Effector memory CD8-positive, alpha-beta T cell (primary cell): Measurements from ENCODE around the gene DMRTB1.

Source experiments
- ATAC-seq: fragments of 150-1000 bp; cut with Tn5 transposase; replicated peaks from 2 replicates; pipeline ENCODE4 v1.10.0; 2021; ENCODE audit warnings: mild to moderate bottlenecking, moderate library complexity
- DNase-seq, 3 experiments: peaks; one replicate each; pipeline ENCODE4 v3.0.0; 2021
- H3K27ac Mint-ChIP-seq, 2 donors: one replicate each; pipeline ENCODE4 v1.8.0; 2022; ENCODE audit warnings: mild to moderate bottlenecking in 2 of 2, mixed read lengths in 2 of 2, moderate library complexity in 2 of 2
- H3K27me3 Mint-ChIP-seq, 2 donors: one replicate each; pipeline ENCODE4 v1.8.0; 2022; ENCODE audit warnings: mixed read lengths in 2 of 2
- H3K36me3 Mint-ChIP-seq: one replicate; pipeline ENCODE4 v1.8.0; 2022; ENCODE audit warnings: mild to moderate bottlenecking, moderate library complexity, mixed read lengths; ENCODE audit not compliant: insufficient read depth
- H3K4me1 Mint-ChIP-seq, 2 donors: one replicate each; pipeline ENCODE4 v1.8.0; 2022; ENCODE audit warnings: low read depth in 2 of 2, mixed read lengths in 2 of 2
- H3K4me3 Mint-ChIP-seq, 2 donors: one replicate each; pipeline ENCODE4 v1.8.0; 2022; ENCODE audit warnings: mild to moderate bottlenecking in 2 of 2, mixed read lengths in 2 of 2, moderate library complexity in 2 of 2
- H3K9me3 Mint-ChIP-seq, 2 donors: one replicate each; pipeline ENCODE4 v1.8.0; 2022; ENCODE audit warnings: mixed read lengths in 2 of 2

Gene DMRTB1

DNA sequence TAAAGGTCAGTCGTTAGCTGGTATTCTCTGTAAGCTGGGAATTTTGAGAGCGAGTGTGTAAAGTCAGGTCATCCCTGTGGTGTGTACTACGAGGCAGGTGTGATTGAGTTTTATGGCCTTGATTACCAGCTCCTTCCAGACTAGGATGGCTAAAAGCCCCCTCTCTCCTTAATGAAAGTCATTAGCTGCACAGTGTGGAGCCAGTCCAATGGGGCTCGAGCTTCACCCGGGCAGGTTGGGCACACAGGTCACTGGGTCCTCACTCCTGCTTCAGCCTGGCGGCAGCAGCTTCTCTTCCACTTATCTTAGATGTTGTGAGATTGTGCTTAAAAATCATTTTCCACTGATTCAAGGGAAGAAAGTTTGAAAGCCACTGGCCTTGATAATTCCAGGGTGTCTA lies 3.0 kb downstream of the DMRTB1 start:
- DNase-seq (no peak), ATAC-seq (no peak)
- H3K4me1 Mint-ChIP-seq, result peaks cover 4 to 10% of the 10 kb centered on the region in 2 donors
- no peak overlapping the region for H3K4me3 Mint-ChIP-seq
- no peaks in the 10 kb centered on the region for H3K27me3 Mint-ChIP-seq
- H3K27ac Mint-ChIP-seq, result no peak overlapping the region
- H3K36me3 Mint-ChIP-seq, result no peaks in the 10 kb centered on the region
- H3K9me3 Mint-ChIP-seq, result no peaks in the 10 kb centered on the region

- peaks cover 6 to 10% of the 10 kb centered on the region in 2 donors for H3K4me1 Mint-ChIP-seq
- DNase-seq (no peak), ATAC-seq (no peak)
- no peaks in the 10 kb centered on the region for H3K36me3 Mint-ChIP-seq
- H3K27ac Mint-ChIP-seq, result peak overlapping the region in 1 of 2 donors; percentile 28
- H3K27me3 Mint-ChIP-seq, result no peaks in the 10 kb centered on the region
- no peaks in the 10 kb centered on the region for H3K9me3 Mint-ChIP-seq
- H3K4me3 Mint-ChIP-seq, result no peak overlapping the region
Observed at GRCh38 chr1:53462769-53463501, 3.7 kb downstream of the DMRTB1 start.

- Mint-ChIP-seq H3K4me1 (peaks cover 6 to 10% of the 10 kb centered on the region in 2 donors), H3K27me3 (no peaks in the 10 kb centered on the region), H3K9me3 (no peaks in the 10 kb centered on the region), H3K27ac (no peak overlapping the region), H3K4me3 (no peak overlapping the region), H3K36me3 (no peaks in the 10 kb centered on the region)
- ATAC-seq, result no peak
- no peak for DNase-seq
Observed at GRCh38 chr1:53463961-53464899, 5.0 kb downstream of the DMRTB1 start.

DNA sequence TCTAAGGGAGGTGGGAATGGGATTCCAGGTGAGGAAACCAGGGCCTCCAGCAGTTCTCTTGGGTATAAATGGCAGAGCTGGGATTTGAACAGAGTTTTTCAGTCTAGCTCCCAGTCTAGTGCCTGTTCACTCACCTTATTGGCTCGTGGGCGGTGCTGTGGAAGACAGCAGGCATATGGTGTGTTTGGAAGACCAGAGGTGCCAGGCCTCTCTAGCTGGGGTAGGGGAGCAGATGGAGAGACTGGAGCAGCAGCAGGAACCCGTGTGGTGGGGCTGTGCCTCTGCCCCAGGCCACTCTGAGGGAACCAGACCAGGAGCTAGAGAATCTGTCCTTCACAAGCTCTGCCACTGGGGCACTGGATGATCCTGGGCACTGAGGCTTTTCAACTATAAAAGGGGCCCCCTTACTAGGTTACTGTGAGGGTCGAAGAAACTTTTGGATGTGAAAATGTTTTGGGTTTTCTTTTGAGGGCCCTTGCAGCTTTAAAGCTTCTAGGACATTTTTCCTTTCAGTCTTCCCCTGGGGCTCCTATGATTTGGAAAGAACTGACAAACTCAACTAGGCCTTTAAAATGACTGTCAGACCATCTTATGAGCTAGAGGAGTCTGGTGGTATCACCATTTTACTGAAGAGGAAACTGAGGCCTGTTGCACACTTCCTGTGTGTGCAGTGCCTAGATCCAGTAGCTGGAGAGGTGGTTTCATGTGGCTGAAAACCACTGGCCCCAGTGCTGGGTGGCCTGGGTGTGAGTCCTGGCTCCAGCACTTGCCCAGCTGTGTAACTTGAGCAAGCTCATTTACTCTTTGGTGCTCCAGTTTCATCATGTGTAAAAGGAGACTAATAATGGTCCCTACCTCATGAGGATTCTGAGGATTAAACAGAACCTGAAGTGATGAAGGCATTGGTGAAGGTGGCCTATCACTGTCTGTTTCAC lies 6.1 kb downstream of the DMRTB1 start:
- Mint-ChIP-seq H3K9me3 (no peaks in the 10 kb centered on the region), H3K36me3 (no peaks in the 10 kb centered on the region), H3K4me1 (peaks cover 6 to 10% of the 10 kb centered on the region in 2 donors), H3K27me3 (no peaks in the 10 kb centered on the region), H3K27ac (peak overlapping the region in 1 of 2 donors; percentile 23), H3K4me3 (no peak overlapping the region)
- DNase-seq, result no peak
- no peak for ATAC-seq

DNA sequence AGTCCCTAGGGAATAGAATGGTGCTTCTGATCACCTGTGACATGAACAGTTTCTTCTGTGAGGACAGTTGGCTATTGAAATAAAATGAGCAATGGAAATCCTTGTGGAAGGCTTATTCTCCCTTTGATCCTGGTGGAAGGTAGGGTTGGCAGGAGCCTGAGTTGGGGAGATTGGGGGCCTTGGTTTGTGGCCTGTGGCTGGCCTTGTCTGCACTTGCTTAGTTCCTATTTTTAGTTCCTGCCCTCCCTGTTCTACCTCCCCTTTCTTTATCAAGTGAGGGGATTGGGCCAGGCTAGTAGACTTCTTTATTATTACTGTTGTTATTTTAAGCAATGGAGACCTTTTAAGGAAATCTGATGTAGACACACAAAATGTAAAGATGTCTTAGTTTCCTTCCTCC lies 8.2 kb downstream of the DMRTB1 start:
- ATAC-seq (no peak), DNase-seq (no peak)
- H3K36me3 Mint-ChIP-seq, result no peaks in the 10 kb centered on the region
- peaks cover 6 to 10% of the 10 kb centered on the region in 2 donors for H3K4me1 Mint-ChIP-seq
- H3K27ac Mint-ChIP-seq, result peak overlapping the region in 1 of 2 donors; percentile 7
- peaks cover 0 to 8% of the 10 kb centered on the region in 2 donors for H3K27me3 Mint-ChIP-seq
- no peaks in the 10 kb centered on the region for H3K9me3 Mint-ChIP-seq
- no peak overlapping the region for H3K4me3 Mint-ChIP-seq

DNA sequence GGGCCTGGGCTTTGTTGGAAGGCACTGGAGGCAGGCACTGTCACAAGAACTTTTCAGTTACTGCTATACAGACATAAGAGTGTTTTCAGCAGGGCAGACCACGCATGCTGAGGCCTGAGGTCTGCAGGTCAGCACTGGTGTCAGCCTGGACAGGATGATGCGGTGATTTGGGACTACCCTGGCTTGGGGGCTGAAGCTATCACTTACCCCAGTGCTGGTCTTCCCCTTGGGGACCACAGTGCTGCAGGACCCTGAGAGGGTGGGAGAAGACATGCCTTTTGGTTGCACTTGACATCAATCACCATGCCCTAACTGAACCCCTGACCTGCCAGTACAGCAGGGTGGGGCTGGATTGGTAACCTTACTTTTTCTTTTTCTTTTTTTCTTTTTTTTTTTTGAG lies 9.2 kb downstream of the DMRTB1 start:
- Mint-ChIP-seq H3K9me3 (no peaks in the 10 kb centered on the region), H3K4me3 (no peak overlapping the region)

DNA sequence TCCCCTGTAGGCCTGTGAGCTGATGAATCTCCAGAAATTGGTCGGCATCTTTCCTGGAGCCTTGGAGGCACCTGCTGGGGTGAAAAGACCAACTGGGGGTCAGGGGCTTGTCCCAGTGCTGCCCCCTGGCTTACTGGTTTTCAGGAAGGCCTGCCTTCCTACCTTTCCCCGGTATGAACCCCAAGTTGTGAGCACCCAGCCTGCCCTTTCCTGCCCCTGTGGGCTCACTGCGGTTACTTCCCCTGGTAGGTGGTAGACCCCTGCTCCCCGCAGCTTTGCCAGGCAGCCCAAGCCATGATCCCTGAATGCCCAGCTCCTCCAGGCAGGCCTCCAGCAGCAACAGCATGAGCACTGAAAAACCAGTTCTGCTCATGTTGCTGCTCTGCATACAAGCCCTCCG lies 10.2 kb downstream of the DMRTB1 start:
- no peaks in the 10 kb centered on the region for H3K9me3 Mint-ChIP-seq
- H3K36me3 Mint-ChIP-seq, result no peaks in the 10 kb centered on the region
- no peak for DNase-seq
- H3K4me1 Mint-ChIP-seq, result peaks cover 4 to 10% of the 10 kb centered on the region in 2 donors
- no peak overlapping the region for H3K27ac Mint-ChIP-seq
- no peak for ATAC-seq
- H3K27me3 Mint-ChIP-seq, result peaks cover 0 to 8% of the 10 kb centered on the region in 2 donors
- no peak overlapping the region for H3K4me3 Mint-ChIP-seq

More for the DNA sequence above, 9.2 kb downstream of the DMRTB1 start:
- no peak for DNase-seq
- H3K4me1 Mint-ChIP-seq, result peaks cover 4 to 10% of the 10 kb centered on the region in 2 donors
- no peak for ATAC-seq
- H3K27ac Mint-ChIP-seq, result no peak overlapping the region
- H3K27me3 Mint-ChIP-seq, result peaks cover 0 to 8% of the 10 kb centered on the region in 2 donors
- no peaks in the 10 kb centered on the region for H3K36me3 Mint-ChIP-seq

GRCh38 chr1:53470155-53470554 lies 11.0 kb downstream of the DMRTB1 start:
- peaks cover 0 to 8% of the 10 kb centered on the region in 2 donors for H3K27me3 Mint-ChIP-seq
- no peak overlapping the region for H3K27ac Mint-ChIP-seq
- H3K4me1 Mint-ChIP-seq, result peaks cover 2 to 5% of the 10 kb centered on the region in 2 donors
- H3K4me3 Mint-ChIP-seq, result no peak overlapping the region
- DNase-seq (no peak), ATAC-seq (no peak)
- H3K9me3 Mint-ChIP-seq, result no peaks in the 10 kb centered on the region
- no peaks in the 10 kb centered on the region for H3K36me3 Mint-ChIP-seq

- ATAC-seq (no peak), DNase-seq (no peak)
- Mint-ChIP-seq H3K27me3 (peaks cover 0 to 8% of the 10 kb centered on the region in 2 donors), H3K27ac (no peak overlapping the region), H3K4me1 (peaks cover 2 to 3% of the 10 kb centered on the region in 2 donors), H3K4me3 (no peak overlapping the region), H3K36me3 (no peaks in the 10 kb centered on the region), H3K9me3 (no peaks in the 10 kb centered on the region)
Observed at GRCh38 chr1:53470584-53470983, 11.4 kb downstream of the DMRTB1 start.

DNA sequence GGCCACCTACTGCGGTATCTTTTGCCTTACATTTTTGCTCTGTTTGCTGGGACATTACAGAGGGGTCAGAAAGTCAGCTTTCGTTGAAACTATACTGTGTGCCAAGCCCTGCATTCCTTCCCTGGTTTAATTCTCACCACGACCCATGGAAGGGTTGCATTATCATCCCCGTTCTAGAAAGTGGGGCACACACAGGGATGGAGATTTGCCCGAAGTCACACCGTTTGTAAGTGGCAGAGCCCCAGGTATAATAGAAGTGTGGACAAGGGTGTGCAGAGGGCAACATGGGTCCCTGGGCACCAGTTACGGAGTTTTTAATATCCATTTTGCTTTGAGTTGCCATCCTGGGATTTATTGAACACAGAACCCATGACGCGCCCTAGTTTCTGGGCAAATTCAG lies 11.8 kb downstream of the DMRTB1 start:
- Mint-ChIP-seq H3K36me3 (no peaks in the 10 kb centered on the region), H3K27ac (no peak overlapping the region), H3K27me3 (peaks cover 0 to 8% of the 10 kb centered on the region in 2 donors), H3K9me3 (no peaks in the 10 kb centered on the region), H3K4me1 (peaks cover 0 to 2% of the 10 kb centered on the region in 2 donors), H3K4me3 (no peak overlapping the region)
- ATAC-seq, result no peak
- DNase-seq, result no peak

- H3K36me3 Mint-ChIP-seq, result no peaks in the 10 kb centered on the region
Observed at GRCh38 chr1:53473463-53473862, 14.3 kb downstream of the DMRTB1 start.

GRCh38 chr1:53475664-53476063 lies 16.5 kb downstream of the DMRTB1 start:
- Mint-ChIP-seq H3K27me3 (peaks cover 8 to 34% of the 10 kb centered on the region in 2 donors), H3K9me3 (no peaks in the 10 kb centered on the region), H3K36me3 (no peaks in the 10 kb centered on the region), H3K4me1 (no peaks in the 10 kb centered on the region), H3K4me3 (no peak overlapping the region), H3K27ac (no peak overlapping the region)
- DNase-seq (no peak), ATAC-seq (no peak)

More at GRCh38 chr1:53473463-53473862, 14.3 kb downstream of the DMRTB1 start:
- Mint-ChIP-seq H3K9me3 (no peaks in the 10 kb centered on the region), H3K4me3 (no peak overlapping the region), H3K27me3 (peaks cover 6 to 29% of the 10 kb centered on the region in 2 donors), H3K27ac (no peak overlapping the region), H3K4me1 (no peaks in the 10 kb centered on the region)
- ATAC-seq (no peak), DNase-seq (no peak)

DNA sequence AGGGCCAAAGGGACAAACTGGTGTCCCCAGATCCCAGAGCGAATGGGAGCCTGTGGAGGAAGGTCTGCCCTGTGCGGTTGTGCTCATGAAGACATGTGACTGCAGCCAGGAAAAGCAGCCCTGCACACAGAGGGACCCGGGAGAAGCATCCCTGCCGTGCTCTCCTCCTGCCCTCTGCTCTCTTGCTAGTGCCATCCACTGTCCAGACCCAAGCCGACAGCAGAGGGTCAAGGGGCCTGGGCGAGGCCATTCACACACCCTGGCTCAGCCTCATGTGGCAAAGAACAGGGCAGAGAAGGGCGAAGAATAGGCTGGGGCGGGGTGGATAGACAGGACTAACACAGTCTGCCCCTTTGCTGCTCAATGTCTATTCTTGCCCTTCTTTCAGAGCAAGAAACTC lies 17.4 kb downstream of the DMRTB1 start:
- peaks cover 12 to 29% of the 10 kb centered on the region in 2 donors for H3K27me3 Mint-ChIP-seq
- H3K27ac Mint-ChIP-seq, result no peak overlapping the region
- DNase-seq (no peak), ATAC-seq (no peak)
- H3K36me3 Mint-ChIP-seq, result no peaks in the 10 kb centered on the region
- no peaks in the 10 kb centered on the region for H3K9me3 Mint-ChIP-seq
- H3K4me1 Mint-ChIP-seq, result no peaks in the 10 kb centered on the region
- H3K4me3 Mint-ChIP-seq, result no peak overlapping the region
